Measurements from ENCODE around the gene NR2C2. TPM values are rescaled to one million over a fixed set of nuclear protein-coding genes. Genes with fewer than 3 reads are reported as not detected.
A peak's percentile ranks its signal among the peaks of the same experiment; 100 is the strongest.

The NR2C2 gene
- total and polyA plus RNA-seq, 2 of the 13 experiments (the other 11 are each of a cell fraction or from before 2014, with no cell fraction given): 7.8 to 11.8 TPM

DNA sequence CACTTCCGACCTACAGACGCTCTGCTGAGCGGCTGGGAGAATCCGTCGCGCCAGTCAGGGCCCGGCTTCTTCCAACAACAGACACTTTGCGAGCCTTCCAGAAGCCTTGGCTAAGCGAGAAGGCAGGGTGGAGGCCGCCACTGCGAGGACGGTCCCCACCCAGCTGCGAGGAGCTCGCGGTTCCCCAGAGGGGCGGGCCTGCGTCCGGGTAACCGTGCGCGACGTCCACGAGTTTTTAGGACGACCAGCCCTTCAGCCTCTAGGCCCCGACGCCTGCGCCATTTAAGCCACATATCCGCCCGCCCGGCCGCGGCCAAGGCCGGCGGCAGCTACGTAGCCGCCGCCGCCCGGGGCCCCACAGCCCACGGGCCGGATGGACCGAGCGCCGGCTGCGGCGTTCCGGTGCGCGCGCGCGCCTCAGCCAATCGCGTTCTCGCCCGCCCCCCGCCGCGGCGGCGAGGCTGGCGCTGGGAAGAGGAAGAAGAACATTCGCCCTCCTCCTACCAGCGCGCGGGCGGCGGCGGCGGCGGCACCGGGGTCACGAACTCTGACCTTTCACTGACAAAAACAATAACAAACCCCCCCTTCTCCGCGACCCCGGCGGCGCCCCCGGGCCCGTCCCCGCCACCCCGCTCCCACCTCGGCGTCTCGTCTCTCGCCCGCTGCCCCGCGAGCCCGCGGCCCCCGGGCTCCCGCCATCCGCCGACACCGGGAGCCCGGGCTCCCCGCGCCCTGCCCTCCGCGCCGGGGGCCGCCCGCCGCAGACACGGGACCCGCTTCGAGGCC, at the start of gene NR2C2 (continued):
- TF ChIP-seq PCBP2 (optimal IDR thresholded peaks at IDR 0.05; ENCODE audit: low read depth, low read length, poor library complexity, severe bottlenecking) (no peak), FOSL2 (CRISPR knock-in tag; IDR thresholded peaks at IDR 0.05) (no peak), TOPORS (CRISPR knock-in tag; IDR thresholded peaks at IDR 0.05) (no peak), RXRA (CRISPR knock-in tag; IDR thresholded peaks at IDR 0.05) (peak; percentile 45; the same call in 1 of the 2 replicates), IKZF1 (IDR thresholded peaks at IDR 0.05) (no peak), ATAD3A (CRISPR knock-in tag; IDR thresholded peaks at IDR 0.05) (no peak), ZNF343 (CRISPR knock-in tag; IDR thresholded peaks at IDR 0.05) (no peak), FOXA3 (CRISPR knock-in tag; IDR thresholded peaks at IDR 0.05) (no peak), CBFB (CRISPR knock-in tag; IDR thresholded peaks at IDR 0.05) (0 out of 2 replicates have a peak, but pooled peaks have one; percentile 45), NONO (IDR thresholded peaks at IDR 0.05) (no peak), NONO (CRISPR knock-in tag; conservative IDR thresholded peaks at IDR 0.05) (no peak), ATM (IDR thresholded peaks at IDR 0.05; ENCODE audit: borderline replicate concordance) (no peak), ZSCAN20 (CRISPR knock-in tag; IDR thresholded peaks at IDR 0.05; ENCODE audit: borderline replicate concordance) (no peak), ZNF841 (CRISPR knock-in tag; IDR thresholded peaks at IDR 0.05; ENCODE audit: borderline replicate concordance) (no peak), ZSCAN21 (CRISPR knock-in tag; IDR thresholded peaks at IDR 0.05; ENCODE audit: borderline replicate concordance) (0 out of 2 replicates have a peak, but pooled peaks have one; percentile 17), ZMYM3 (CRISPR knock-in tag; IDR thresholded peaks at IDR 0.05) (no peak), MZF1 (CRISPR knock-in tag; IDR thresholded peaks at IDR 0.05; ENCODE audit: borderline replicate concordance) (no peak)
- TF ChIP-seq, protein P1, sequence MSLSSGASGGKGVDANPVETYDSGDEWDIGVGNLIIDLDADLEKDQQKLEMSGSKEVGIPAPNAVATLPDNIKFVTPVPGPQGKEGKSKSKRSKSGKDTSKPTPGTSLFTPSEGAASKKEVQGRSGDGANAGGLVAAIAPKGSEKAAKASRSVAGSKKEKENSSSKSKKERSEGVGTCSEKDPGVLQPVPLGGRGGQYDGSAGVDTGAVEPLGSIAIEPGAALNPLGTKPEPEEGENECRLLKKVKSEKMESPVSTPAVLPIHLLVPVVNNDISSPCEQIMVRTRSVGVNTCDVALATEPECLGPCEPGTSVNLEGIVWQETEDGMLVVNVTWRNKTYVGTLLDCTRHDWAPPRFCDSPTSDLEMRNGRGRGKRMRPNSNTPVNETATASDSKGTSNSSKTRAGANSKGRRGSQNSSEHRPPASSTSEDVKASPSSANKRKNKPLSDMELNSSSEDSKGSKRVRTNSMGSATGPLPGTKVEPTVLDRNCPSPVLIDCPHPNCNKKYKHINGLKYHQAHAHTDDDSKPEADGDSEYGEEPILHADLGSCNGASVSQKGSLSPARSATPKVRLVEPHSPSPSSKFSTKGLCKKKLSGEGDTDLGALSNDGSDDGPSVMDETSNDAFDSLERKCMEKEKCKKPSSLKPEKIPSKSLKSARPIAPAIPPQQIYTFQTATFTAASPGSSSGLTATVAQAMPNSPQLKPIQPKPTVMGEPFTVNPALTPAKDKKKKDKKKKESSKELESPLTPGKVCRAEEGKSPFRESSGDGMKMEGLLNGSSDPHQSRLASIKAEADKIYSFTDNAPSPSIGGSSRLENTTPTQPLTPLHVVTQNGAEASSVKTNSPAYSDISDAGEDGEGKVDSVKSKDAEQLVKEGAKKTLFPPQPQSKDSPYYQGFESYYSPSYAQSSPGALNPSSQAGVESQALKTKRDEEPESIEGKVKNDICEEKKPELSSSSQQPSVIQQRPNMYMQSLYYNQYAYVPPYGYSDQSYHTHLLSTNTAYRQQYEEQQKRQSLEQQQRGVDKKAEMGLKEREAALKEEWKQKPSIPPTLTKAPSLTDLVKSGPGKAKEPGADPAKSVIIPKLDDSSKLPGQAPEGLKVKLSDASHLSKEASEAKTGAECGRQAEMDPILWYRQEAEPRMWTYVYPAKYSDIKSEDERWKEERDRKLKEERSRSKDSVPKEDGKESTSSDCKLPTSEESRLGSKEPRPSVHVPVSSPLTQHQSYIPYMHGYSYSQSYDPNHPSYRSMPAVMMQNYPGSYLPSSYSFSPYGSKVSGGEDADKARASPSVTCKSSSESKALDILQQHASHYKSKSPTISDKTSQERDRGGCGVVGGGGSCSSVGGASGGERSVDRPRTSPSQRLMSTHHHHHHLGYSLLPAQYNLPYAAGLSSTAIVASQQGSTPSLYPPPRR (CRISPR knock-in tag; IDR thresholded peaks at IDR 0.05; ENCODE audit: borderline replicate concordance): no peak
- TF ChIP-seq, protein P2, sequence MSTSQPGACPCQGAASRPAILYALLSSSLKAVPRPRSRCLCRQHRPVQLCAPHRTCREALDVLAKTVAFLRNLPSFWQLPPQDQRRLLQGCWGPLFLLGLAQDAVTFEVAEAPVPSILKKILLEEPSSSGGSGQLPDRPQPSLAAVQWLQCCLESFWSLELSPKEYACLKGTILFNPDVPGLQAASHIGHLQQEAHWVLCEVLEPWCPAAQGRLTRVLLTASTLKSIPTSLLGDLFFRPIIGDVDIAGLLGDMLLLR (CRISPR knock-in tag; IDR thresholded peaks at IDR 0.05): 0 out of 2 replicates have a peak, but pooled peaks have one; percentile 32
- TF ChIP-seq, protein P3, sequence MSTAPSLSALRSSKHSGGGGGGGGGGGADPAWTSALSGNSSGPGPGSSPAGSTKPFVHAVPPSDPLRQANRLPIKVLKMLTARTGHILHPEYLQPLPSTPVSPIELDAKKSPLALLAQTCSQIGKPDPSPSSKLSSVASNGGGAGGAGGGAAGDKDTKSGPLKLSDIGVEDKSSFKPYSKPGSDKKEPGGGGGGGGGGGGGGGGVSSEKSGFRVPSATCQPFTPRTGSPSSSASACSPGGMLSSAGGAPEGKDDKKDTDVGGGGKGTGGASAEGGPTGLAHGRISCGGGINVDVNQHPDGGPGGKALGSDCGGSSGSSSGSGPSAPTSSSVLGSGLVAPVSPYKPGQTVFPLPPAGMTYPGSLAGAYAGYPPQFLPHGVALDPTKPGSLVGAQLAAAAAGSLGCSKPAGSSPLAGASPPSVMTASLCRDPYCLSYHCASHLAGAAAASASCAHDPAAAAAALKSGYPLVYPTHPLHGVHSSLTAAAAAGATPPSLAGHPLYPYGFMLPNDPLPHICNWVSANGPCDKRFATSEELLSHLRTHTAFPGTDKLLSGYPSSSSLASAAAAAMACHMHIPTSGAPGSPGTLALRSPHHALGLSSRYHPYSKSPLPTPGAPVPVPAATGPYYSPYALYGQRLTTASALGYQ (CRISPR knock-in tag; IDR thresholded peaks at IDR 0.05): no peak
- TF ChIP-seq, protein P4, sequence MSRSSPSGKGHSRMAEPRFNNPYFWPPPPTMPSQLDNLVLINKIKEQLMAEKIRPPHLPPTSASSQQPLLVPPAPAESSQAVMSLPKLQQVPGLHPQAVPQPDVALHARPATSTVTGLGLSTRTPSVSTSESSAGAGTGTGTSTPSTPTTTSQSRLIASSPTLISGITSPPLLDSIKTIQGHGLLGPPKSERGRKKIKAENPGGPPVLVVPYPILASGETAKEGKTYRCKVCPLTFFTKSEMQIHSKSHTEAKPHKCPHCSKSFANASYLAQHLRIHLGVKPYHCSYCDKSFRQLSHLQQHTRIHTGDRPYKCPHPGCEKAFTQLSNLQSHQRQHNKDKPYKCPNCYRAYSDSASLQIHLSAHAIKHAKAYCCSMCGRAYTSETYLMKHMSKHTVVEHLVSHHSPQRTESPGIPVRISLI (CRISPR knock-in tag; IDR thresholded peaks at IDR 0.05; ENCODE audit: borderline replicate concordance): no peak
